Upper lobe of left lung (tissue), 6 donors: ENCODE results near the gene HVCN1. TPM values are rescaled to one million over a fixed set of nuclear protein-coding genes. Genes with fewer than 3 reads are reported as not detected.

Experiments used
- ATAC-seq, 2 donors: fragments of 200-7000 bp; cut with Tn5 transposase; one replicate each; pipeline ENCODE4 v1.9.1; 2022; ENCODE audit warnings: mild to moderate bottlenecking in 2 of 2, moderate library complexity in 2 of 2; ENCODE audit not compliant: low FRiP score in 2 of 2
- DNase-seq, 2 donors: peaks; one replicate each; pipeline ENCODE4 v3.0.0-alpha.2; 2019 to 2020
- H3K27ac ChIP-seq, 4 donors: fragments of 200-600 bp; sonication (generic); one replicate each; pipeline ENCODE4 v1.5.1; 2016 to 2019
- H3K27me3 ChIP-seq, 4 donors: fragments of 200-600 bp; sonication (generic); one replicate each; pipeline ENCODE4 v1.5.1; 2017 to 2019
- H3K36me3 ChIP-seq, 4 donors: fragments of 200-600 bp; sonication (generic); one replicate each; pipeline ENCODE4 v1.5.1; 2016 to 2019
- H3K4me1 ChIP-seq, 4 donors: fragments of 200-600 bp; sonication (generic); one replicate each; pipeline ENCODE4 v1.5.1; 2018 to 2019
- H3K4me3 ChIP-seq, 4 donors: fragments of 200-600 bp; sonication (generic); one replicate each; pipeline ENCODE4 v1.5.1; 2017 to 2019; ENCODE audit warnings: mild to moderate bottlenecking in 2 of 4, moderate library complexity in 1 of 4
- H3K9me3 ChIP-seq, 4 donors: fragments of 200-600 bp; sonication (generic); one replicate each; pipeline ENCODE4 v1.5.1; 2018 to 2019
- CTCF ChIP-seq, 6 experiments: fragments of 450-650 bp in 4 of 6; fragments of 200-600 bp in 2 of 6; sonication (generic) in 2 of 6; IDR thresholded peaks; one replicate each; pipeline ENCODE4 v1.5.1; 2016 to 2019; ENCODE audit warnings: antibody characterized with exemption in 6 of 6
- EP300 ChIP-seq, 4 donors: sonication (generic); formaldehyde crosslinking; IDR thresholded peaks; one replicate each; pipeline ENCODE4 v1.5.1; 2017; ENCODE audit warnings: antibody characterized with exemption in 4 of 4, control low read depth in 2 of 4
- POLR2A ChIP-seq, 4 donors: fragments of 450-650 bp; IDR thresholded peaks; one replicate each; pipeline ENCODE4 v1.5.1; 2016 to 2017; ENCODE audit warnings: antibody characterized with exemption in 4 of 4, mild to moderate bottlenecking in 2 of 4
- POLR2AphosphoS5 ChIP-seq, 2 donors: sonication (generic); formaldehyde crosslinking; IDR thresholded peaks; one replicate each; pipeline ENCODE4 v1.5.1; 2017; ENCODE audit warnings: antibody characterized with exemption in 2 of 2
- WGBS, 2 donors: methylation state at CpG; one replicate each; pipeline ENCODE4 v1.1.5; 2017 to 2018; 5-methylcytosine and 5-hydroxymethylcytosine counted together
- total RNA-seq, 6 donors: library from RNA; depleted of rRNA in 4 of 6; stranded (reverse); fragments of >200 nt in 4 of 6; gene quantifications; one replicate each; pipeline versions ENCODE4 v1.1.0 to v1.2.1, GENCODE V29; 2016 to 2021
- donor health status: DM: no; HTN: no; CAD: no; lungs with moderate emphysema.
- donor health status: DM: no; HTN: yes; CAD: no; lungs with severe emphysema.

The HVCN1 gene
- total RNA-seq, 6 donors from 2014 or later = 5.8 to 29.2 (median 15.5) TPM

GRCh38 chr12:110638796-110639195, 50.1 kb downstream of the HVCN1 start:
- no peak for ATAC-seq

GRCh38 chr12:110637869-110638441, 51.0 kb downstream of the HVCN1 start:
- DNase-seq (no peak), ATAC-seq (no peak)
- TF ChIP-seq EP300 (IDR thresholded peaks at IDR 0.05) (no peak), POLR2AphosphoS5 (IDR thresholded peaks at IDR 0.05) (no peak)
- H3K27ac ChIP-seq = no peak overlapping the region
- WGBS, 2 donors = 86 to 94% methylated on average over 2 to 3 of the region's 3 CpGs
- H3K27me3 ChIP-seq = no peaks in the 10 kb centered on the region
- H3K9me3 ChIP-seq = no peaks in the 10 kb centered on the region
- H3K4me3 ChIP-seq = no peak overlapping the region
- peaks cover 0 to 2% (median under 1%) of the 10 kb centered on the region in 4 donors for H3K36me3 ChIP-seq
- H3K4me1 ChIP-seq = no peaks in the 10 kb centered on the region

More at GRCh38 chr12:110638796-110639195, 50.1 kb downstream of the HVCN1 start:
- H3K9me3 ChIP-seq = no peaks in the 10 kb centered on the region
- no peak overlapping the region for H3K27ac ChIP-seq
- WGBS, 2 donors = 77 to 88% methylated on average over 5 of the region's 5 CpGs
- no peak for DNase-seq
- no peaks in the 10 kb centered on the region for H3K27me3 ChIP-seq
- peaks cover 0 to 2% (median 0%) of the 10 kb centered on the region in 4 donors for H3K36me3 ChIP-seq
- no peaks in the 10 kb centered on the region for H3K4me1 ChIP-seq
- TF ChIP-seq CTCF (IDR thresholded peaks at IDR 0.05) (no peak), POLR2AphosphoS5 (IDR thresholded peaks at IDR 0.05) (no peak)
- H3K4me3 ChIP-seq = no peak overlapping the region

- no peaks in the 10 kb centered on the region for H3K4me1 ChIP-seq
- ATAC-seq (no peak), DNase-seq (no peak)
- WGBS, 2 donors = 90% methylated on average over 5 of the region's 5 CpGs
- no peak overlapping the region for H3K4me3 ChIP-seq
- H3K27ac ChIP-seq = no peak overlapping the region
- no peaks in the 10 kb centered on the region for H3K27me3 ChIP-seq
- TF ChIP-seq CTCF (IDR thresholded peaks at IDR 0.05) (no peak), POLR2A (IDR thresholded peaks at IDR 0.05) (no peak)
- H3K9me3 ChIP-seq = no peaks in the 10 kb centered on the region
- peaks cover 0 to 6% (median 1%) of the 10 kb centered on the region in 4 donors for H3K36me3 ChIP-seq
Observed at GRCh38 chr12:110636516-110636915, 52.4 kb downstream of the HVCN1 start.

- ATAC-seq = no peak
- Histone ChIP-seq H3K9me3 (no peaks in the 10 kb centered on the region), H3K4me3 (no peak overlapping the region), H3K4me1 (no peaks in the 10 kb centered on the region), H3K27me3 (no peaks in the 10 kb centered on the region), H3K36me3 (peaks cover 0 to 14% (median 0%) of the 10 kb centered on the region in 4 donors), H3K27ac (no peak overlapping the region)
- TF ChIP-seq CTCF (IDR thresholded peaks at IDR 0.05) (no peak), EP300 (IDR thresholded peaks at IDR 0.05) (no peak), POLR2AphosphoS5 (IDR thresholded peaks at IDR 0.05) (no peak), POLR2A (IDR thresholded peaks at IDR 0.05) (no peak)
- DNase-seq = no peak
Observed at GRCh38 chr12:110635055-110635454, 53.9 kb downstream of the HVCN1 start.

- 78 to 80% methylated on average over 8 of the region's 8 CpGs for WGBS, 2 donors
- peaks cover 0 to 40% (median 2%) of the 10 kb centered on the region in 4 donors for H3K36me3 ChIP-seq
- no peak for TF ChIP-seq CTCF (IDR thresholded peaks at IDR 0.05)
- TF ChIP-seq POLR2AphosphoS5 (IDR thresholded peaks at IDR 0.05) = no peak
- no peak for TF ChIP-seq POLR2A (IDR thresholded peaks at IDR 0.05)
- no peak for TF ChIP-seq EP300 (IDR thresholded peaks at IDR 0.05)
- no peak overlapping the region for H3K27ac ChIP-seq
- ATAC-seq = no peak
- H3K4me1 ChIP-seq = no peaks in the 10 kb centered on the region
- H3K9me3 ChIP-seq = no peaks in the 10 kb centered on the region
- H3K27me3 ChIP-seq = no peaks in the 10 kb centered on the region
- no peak for DNase-seq
- H3K4me3 ChIP-seq = no peak overlapping the region
Observed at GRCh38 chr12:110627500-110628195, 61.3 kb downstream of the HVCN1 start.
